Progenitor cell of endocrine pancreas (in vitro differentiated cells): Measurements from ENCODE around the gene TOM1L2. TPM values are rescaled to one million over a fixed set of nuclear protein-coding genes. Genes with fewer than 3 reads are reported as not detected.

Experiments used
- DNase-seq: peaks from one replicate; pipeline ENCODE4 v3.0.0; 2021; ENCODE audit warnings: low spot score; ENCODE audit not compliant: unreplicated experiment
- H3K27ac Mint-ChIP-seq: 2 replicates; pipeline ENCODE4 v1.8.0; 2021; ENCODE audit warnings: mild to moderate bottlenecking, moderate library complexity, mixed read lengths
- H3K27me3 Mint-ChIP-seq: 2 replicates; pipeline ENCODE4 v1.8.0; 2021; ENCODE audit warnings: mixed read lengths
- H3K36me3 Mint-ChIP-seq: 2 replicates; pipeline ENCODE4 v1.8.0; 2022; ENCODE audit warnings: mixed read lengths; ENCODE audit not compliant: insufficient read depth
- H3K4me1 Mint-ChIP-seq: 2 replicates; pipeline ENCODE4 v1.8.0; 2021; ENCODE audit warnings: low read depth, mixed read lengths
- H3K4me3 Mint-ChIP-seq: 2 replicates; pipeline ENCODE4 v1.8.0; 2021; ENCODE audit warnings: low read depth, mild to moderate bottlenecking, moderate library complexity, mixed read lengths
- H3K9me3 Mint-ChIP-seq: 2 replicates; pipeline ENCODE4 v1.8.0; 2021; ENCODE audit warnings: low read depth, mixed read lengths
- total RNA-seq: library from RNA; stranded (reverse); gene quantifications from 2 replicates; pipeline ENCODE4 v1.2.1, GENCODE V29; 2021
- TF ChIP-seq, protein P1 (sequence below): fragments of 200-600 bp; sonication (generic); IDR thresholded peaks from one replicate; pipeline ENCODE4 v1.5.0; 2021; ENCODE audit warnings: antibody characterized with exemption, mild to moderate bottlenecking; ENCODE audit not compliant: unreplicated experiment

Gene TOM1L2
- total RNA-seq, 1 donor from 2014 or later: 29.4 TPM

DNA sequence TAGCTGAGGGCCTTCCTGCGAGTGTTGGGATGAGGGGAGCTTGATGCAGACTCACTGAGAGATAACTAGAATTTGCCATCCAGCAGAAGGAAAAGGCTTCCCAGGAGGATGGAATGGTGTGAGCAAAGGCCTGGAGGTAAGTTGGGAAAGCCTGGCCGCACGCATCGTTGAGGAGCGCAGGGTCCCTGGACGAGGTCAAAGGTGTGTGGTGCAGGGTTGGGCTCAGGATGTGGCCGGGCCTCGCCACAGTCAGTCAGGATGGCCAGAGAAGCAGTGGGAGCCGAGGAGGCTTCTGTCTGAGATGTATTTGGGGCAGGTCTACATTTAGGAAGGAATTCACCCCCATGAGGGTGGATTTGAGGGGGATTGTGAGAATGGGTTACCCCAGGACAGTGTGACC lies 16.9 kb upstream of the TOM1L2 start:
- Mint-ChIP-seq H3K4me1 (peaks cover 2% of the 10 kb centered on the region), H3K36me3 (no peaks in the 10 kb centered on the region), H3K4me3 (no peak overlapping the region), H3K27me3 (no peaks in the 10 kb centered on the region), H3K27ac (no peak overlapping the region), H3K9me3 (no peaks in the 10 kb centered on the region)
- no peak for DNase-seq
- TF ChIP-seq, protein P1, sequence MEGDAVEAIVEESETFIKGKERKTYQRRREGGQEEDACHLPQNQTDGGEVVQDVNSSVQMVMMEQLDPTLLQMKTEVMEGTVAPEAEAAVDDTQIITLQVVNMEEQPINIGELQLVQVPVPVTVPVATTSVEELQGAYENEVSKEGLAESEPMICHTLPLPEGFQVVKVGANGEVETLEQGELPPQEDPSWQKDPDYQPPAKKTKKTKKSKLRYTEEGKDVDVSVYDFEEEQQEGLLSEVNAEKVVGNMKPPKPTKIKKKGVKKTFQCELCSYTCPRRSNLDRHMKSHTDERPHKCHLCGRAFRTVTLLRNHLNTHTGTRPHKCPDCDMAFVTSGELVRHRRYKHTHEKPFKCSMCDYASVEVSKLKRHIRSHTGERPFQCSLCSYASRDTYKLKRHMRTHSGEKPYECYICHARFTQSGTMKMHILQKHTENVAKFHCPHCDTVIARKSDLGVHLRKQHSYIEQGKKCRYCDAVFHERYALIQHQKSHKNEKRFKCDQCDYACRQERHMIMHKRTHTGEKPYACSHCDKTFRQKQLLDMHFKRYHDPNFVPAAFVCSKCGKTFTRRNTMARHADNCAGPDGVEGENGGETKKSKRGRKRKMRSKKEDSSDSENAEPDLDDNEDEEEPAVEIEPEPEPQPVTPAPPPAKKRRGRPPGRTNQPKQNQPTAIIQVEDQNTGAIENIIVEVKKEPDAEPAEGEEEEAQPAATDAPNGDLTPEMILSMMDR: no peak

DNA sequence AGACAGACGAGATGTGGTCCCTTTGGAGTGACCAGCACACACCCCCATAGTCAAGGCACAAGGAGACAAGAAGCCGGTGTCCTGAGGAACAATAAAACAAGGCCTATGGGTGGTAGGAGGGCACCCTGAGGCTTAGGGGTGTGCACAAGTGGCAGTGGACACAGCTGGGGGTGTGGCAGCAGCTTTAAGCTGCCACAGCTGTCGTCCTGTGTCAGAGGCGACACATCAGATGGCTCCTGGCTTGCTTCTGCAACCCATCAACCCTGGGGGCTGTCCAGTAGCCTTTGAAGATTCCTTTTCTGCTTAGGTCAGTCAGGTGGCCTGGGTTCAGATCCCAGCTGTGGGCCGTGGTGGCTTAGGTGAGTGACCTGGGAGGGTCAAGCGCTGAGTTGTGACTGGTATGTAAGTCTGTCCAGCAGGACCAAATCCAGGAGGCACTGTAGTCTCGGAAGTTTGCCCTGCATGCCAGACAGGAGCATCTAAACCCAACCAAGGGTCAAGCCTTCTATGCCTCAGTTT lies 16.3 kb upstream of the TOM1L2 start:
- no peak for DNase-seq
- TF ChIP-seq, protein P1: no peak
- H3K27me3 Mint-ChIP-seq: no peaks in the 10 kb centered on the region
- no peak overlapping the region for H3K27ac Mint-ChIP-seq
- no peak overlapping the region for H3K4me3 Mint-ChIP-seq
- no peaks in the 10 kb centered on the region for H3K9me3 Mint-ChIP-seq
- peaks cover 2% of the 10 kb centered on the region for H3K4me1 Mint-ChIP-seq
- no peaks in the 10 kb centered on the region for H3K36me3 Mint-ChIP-seq

DNA sequence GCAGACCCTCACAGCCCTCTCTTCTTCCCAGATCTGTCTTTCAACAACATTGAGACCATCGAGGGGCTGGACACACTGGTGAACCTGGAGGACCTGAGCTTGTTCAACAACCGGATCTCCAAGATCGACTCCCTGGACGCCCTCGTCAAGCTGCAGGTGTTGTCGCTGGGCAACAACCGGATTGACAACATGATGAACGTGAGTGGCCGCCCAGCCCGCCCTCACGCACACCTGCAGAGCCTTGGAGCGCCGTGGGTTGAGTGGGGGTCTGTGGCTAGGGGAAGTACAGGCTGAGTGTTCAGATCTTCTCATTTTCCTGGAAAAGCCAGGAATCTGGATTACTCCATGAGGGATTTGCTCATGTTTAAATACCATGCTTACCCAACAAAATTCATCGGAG lies 15.7 kb upstream of the TOM1L2 start:
- Mint-ChIP-seq H3K4me1 (peaks cover 2% of the 10 kb centered on the region), H3K9me3 (no peaks in the 10 kb centered on the region), H3K27me3 (no peaks in the 10 kb centered on the region), H3K4me3 (no peak overlapping the region), H3K27ac (no peak overlapping the region), H3K36me3 (no peaks in the 10 kb centered on the region)
- no peak for DNase-seq
- TF ChIP-seq, protein P1: no peak

DNA sequence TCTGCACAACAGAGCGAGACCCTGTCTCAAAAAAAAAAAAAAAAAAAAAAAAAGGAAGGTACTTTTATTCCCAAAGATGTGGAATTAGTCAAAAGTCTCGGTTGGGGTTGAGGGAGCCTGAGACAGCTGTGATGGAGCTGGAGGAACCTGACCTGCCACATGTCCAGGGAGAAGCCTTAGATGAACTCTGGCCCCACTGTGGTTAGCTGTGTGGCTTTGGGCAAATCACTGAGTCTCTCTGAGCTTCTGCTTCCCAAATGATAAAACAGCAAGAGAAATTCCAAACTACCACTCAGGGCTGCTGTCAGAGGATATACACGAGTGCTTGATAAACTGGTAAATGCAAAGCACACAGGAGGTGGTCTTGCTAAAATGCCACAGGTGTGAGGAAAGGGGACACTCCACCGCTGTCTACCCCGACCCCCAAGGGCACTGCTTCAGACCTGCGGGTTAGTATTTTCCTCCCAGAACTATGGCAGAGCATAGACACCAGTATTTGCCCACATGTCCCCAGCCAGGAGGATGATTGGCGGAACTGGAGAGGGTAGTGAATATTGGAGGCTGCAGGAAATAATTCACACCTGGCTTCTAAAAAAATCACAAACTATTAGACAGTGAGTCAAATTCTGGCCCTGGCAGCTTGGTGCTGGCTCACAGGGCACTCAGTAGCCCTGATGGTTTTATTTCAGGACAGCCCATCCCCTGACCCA lies 15.1 kb upstream of the TOM1L2 start:
- TF ChIP-seq, protein P1: no peak
- Mint-ChIP-seq H3K27ac (no peak overlapping the region), H3K9me3 (no peaks in the 10 kb centered on the region), H3K27me3 (no peaks in the 10 kb centered on the region), H3K36me3 (no peaks in the 10 kb centered on the region), H3K4me3 (no peak overlapping the region), H3K4me1 (peaks cover 2% of the 10 kb centered on the region)
- no peak for DNase-seq

DNA sequence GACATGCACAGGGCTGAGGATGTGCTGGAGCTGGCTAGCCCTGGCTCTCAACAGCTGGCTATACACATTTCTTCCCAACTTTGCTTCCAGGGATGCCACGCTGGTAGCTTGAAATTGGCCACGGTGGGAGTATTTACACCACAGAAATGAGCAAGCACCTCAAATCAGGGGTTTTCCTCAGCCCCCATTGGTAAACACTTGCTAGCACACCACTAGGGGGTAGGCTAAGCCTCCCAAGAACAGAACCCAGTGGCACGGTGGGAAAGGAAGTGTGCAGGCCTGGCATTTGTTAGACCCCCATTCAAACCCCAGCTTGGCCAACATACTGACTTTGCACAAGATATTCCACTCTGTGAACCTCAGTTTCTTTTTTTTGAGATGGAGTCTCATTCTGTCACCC lies 13.4 kb upstream of the TOM1L2 start:
- TF ChIP-seq, protein P1: no peak
- H3K27me3 Mint-ChIP-seq: no peaks in the 10 kb centered on the region
- DNase-seq: no peak

More for the DNA sequence above, 13.4 kb upstream of the TOM1L2 start:
- Mint-ChIP-seq H3K36me3 (no peaks in the 10 kb centered on the region), H3K9me3 (no peaks in the 10 kb centered on the region), H3K4me3 (no peak overlapping the region), H3K4me1 (no peaks in the 10 kb centered on the region), H3K27ac (no peak overlapping the region)
